GM19463 (cell line): ENCODE results near the gene KRT20.
"Not testable (repeated sequence)": the region's sequence is repeated elsewhere in the genome, so short reads cannot be mapped to it uniquely, and the experiment has no call there.

Experiments
- ATAC-seq: cut with Tn5 transposase; IDR thresholded peaks from one replicate; pipeline ENCODE4 v1.9.1; 2021; ENCODE audit warnings: mild to moderate bottlenecking, moderate library complexity; ENCODE audit not compliant: unreplicated experiment

KRT20 gene

GRCh38 chr17:40900809-40901356, 15.8 kb upstream of the KRT20 start:
- no peak for ATAC-seq

- ATAC-seq, result no peak
Observed at GRCh38 chr17:40896916-40897455, 11.9 kb upstream of the KRT20 start.

DNA sequence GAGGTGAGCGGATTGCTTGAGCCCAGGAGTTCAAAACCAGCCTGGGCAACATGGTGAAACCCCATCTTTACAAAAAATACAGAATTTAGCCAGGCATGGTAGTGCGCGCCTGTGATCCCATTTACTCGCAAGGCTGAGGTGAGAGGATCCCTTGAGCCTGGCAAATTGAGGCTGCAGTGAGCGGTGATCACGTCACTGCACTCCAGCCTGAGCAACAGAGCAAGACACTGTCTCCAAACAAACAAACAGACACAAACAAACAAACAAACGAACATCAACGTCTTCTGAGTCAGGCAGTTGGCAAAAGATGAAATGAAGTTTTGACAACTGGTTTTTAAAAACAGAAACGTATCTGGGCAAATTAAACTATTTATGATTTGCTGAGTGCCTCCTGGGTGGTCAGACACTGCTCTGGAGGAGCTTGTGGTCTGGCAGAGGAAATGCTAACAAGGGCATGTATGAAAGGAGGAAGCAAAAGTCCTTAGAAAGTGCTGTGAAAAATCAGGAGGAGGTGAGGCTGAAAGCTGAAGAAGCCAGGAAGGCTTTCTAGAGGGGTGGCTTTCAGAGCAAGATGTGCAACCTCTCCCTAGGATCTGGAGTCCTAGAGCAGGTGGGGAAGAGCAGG, 10.2 kb upstream of the KRT20 start:
- no peak for ATAC-seq

DNA sequence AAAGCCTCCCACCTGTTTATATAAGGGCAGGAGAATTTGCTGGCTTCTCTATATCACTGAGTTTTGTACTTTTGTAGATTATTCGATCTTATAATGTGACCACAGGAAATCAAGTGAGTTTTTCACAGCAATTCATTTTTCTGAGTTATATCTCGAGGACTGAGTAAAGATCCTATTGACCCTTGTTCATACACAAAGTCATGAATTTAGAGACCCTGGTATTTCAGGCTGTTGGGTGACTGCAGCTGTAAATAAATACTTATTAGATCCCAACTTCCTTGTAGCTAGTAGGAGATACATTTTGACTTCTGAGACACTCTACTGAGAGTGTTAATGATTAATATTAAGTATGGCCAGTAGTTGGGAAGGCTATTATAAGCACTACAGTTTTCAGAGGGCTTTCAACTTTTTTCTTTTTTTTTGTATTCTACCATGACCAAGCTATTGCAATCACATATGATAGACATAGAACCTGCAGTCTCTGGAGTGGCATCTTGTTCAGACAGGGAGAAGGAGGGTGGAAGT, 3.2 kb upstream of the KRT20 start:
- no peak for ATAC-seq

DNA sequence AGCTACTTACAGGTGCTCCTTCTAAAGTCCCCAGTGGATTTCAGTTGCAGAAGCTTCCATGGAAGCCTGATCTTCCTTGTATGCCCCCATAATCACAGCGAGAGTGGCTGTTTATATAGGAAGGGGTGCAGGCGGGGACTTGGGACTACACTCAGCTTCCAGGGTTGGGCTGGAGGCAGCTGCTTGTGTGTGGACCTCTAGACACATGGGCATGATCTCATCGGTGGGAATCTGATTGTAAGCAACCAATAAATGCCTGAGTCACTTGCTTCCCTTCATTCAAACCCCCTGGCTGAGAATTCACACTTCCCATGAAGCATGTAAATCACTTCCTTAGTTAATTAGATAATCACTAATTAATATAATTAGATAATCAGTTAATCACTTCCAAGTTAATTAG, 1.0 kb upstream of the KRT20 start:
- no peak for ATAC-seq

GRCh38 chr17:40883626-40884334, 1.3 kb downstream of the KRT20 start:
- ATAC-seq, result no peak

DNA sequence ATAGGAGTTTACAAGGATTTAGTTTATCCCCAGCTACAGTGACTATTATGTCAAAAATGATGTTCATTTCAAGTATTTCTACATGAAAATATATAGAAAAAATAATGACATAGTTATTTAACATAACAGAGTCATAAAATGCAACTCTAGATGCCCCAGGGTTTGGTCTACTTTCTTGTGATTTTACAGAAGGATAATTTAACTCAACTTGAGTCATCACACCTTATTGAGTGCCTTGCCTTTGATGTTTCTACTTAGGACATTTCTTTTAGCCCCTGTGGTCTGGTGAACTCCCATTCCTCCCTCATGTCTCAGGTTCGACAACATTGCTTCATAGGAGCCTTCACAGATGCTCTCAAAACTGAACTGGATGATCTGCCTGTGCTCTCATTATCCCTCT, 2.0 kb downstream of the KRT20 start:
- ATAC-seq, result no peak

DNA sequence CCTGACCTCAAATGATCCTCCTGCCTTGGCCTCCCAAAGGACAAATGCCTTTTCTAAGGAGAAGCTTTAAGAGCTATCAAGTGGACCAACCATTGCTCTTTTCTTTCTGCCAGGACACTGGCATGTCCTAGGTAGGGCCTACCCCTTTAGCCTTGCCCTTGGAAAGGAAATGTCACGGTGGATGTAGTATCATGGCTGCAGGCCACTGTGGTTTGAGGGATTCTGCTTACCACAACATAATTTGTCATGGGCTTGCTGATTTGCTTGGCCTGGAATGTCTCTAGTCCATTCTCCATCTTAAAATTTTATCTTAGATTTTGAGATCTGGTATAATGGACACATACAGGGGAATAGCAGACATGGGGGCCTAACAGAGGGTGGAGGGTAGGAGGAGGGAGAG, 6.0 kb downstream of the KRT20 start:
- ATAC-seq, result no peak

- no peak for ATAC-seq
Observed at GRCh38 chr17:40878044-40878443, 7.0 kb downstream of the KRT20 start.

- no peak for ATAC-seq
Observed at GRCh38 chr17:40873801-40874200, 11.2 kb downstream of the KRT20 start.

- ATAC-seq, result no peak
Observed at GRCh38 chr17:40873255-40873654, 11.8 kb downstream of the KRT20 start.

DNA sequence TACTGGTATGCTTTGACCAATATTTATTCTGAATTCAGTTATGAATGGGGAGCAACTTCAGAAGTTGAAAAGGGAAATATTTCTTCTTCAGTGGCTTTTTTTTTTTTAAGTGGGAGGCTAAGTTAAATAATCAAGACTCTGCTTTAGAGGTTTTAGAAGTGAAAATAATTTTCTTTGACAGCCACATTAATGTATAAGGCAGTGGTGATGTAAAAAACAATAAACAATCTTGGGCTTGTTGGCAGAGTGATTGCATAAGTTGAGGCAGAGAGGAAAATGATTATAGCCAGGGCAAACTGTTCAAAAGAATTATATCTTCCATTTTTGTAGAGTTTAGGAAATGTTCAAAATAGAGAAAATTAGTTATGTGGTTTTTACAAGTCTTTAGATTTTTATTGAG, 12.6 kb downstream of the KRT20 start:
- ATAC-seq, result no peak

DNA sequence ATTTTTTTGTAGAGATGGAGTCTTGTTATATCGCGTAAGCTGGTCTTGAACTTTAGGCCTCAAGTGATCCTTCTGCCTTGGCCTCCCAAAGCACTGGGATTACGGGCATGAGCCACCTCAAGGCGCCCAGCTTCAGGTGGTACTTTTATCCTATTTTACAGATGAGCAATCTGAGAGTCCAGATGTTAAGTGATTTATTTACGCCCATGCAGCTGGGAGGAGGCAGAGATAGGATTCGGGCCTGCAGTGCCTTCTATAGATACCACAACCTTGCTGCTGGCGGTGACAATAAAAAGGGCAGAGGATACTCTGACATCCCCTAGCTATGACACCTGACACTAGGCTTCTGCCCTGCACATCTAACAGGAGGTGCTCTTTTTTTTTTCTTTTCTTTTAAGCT, 13.7 kb downstream of the KRT20 start:
- ATAC-seq, result no peak

GRCh38 chr17:40870136-40870535, 14.9 kb downstream of the KRT20 start:
- no peak for ATAC-seq

GRCh38 chr17:40866838-40867237, 18.2 kb downstream of the KRT20 start, which contains the start of gene KRT12:
KRT12 (minus strand) TSS chr17:40867223; CDS start chr17:40867186, 37 bp downstream.
- no peak for ATAC-seq

GRCh38 chr17:40864661-40865390, 20.2 kb downstream of the KRT20 start:
- no peak for ATAC-seq

- ATAC-seq, result no peak
Observed at GRCh38 chr17:40862985-40863733, 21.9 kb downstream of the KRT20 start.

DNA sequence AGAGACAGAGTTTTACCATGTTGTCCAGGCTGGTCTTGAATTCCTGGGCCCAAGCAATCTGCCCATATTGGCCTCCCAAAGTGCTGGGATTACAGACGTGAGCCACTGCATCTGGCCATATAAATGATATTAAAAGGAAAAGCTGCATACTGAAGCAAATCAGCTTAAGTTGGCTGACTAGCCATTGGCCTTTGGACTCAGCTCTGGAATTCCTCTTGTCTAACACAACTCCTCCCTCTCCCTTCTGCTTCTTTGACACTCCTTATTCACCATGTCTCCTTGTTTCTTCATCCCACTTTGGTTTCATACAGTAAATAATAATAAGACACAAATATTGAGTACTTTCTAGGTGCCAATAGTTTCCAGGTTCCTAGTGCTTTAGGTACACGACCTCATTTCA, 25.5 kb downstream of the KRT20 start:
- no peak for ATAC-seq

- not testable (repeated sequence) for ATAC-seq
Observed at GRCh38 chr17:40858667-40859066, 26.4 kb downstream of the KRT20 start.

DNA sequence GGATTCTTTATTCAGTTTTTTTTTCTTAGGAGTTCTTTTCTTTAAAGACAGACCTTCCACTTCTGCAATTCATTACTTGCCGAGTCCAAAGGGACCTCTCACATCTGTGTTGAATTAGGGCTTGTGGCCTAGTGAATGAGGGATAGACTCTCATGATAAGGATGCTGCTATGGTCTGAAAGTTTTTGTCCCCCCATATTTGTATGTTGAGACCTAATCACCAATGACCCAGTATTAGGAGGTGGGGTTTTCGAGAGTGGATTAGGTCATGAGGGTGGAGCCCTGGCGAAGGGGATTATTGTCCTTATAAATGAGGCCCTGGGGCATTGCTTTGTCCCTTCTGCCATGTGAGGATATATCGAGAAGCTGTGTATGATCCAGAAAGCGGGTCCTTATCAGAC, 27.5 kb downstream of the KRT20 start:
- no peak for ATAC-seq
